Body of pancreas (tissue), 4 donors: ENCODE data around the gene APOA1. TPM values are rescaled to one million over a fixed set of nuclear protein-coding genes. Genes with fewer than 3 reads are reported as not detected.

ENCODE experiments used
- ATAC-seq: fragments of 150-250 bp; one replicate; pipeline ENCODE4 v1.9.1; 2016
- DNase-seq, 4 donors: peaks; one replicate each; pipeline ENCODE4 v3.0.0-alpha.2; 2019
- H3K27ac ChIP-seq, 4 donors: fragments of 200-600 bp; sonication (generic); 1 replicate in 3 of 4; 2 replicates in 1 of 4; pipeline versions ENCODE4 v1.5.1 to v1.6.1; 2016 to 2019; ENCODE audit warnings: mild to moderate bottlenecking in 1 of 4, mixed read lengths in 1 of 4, moderate library complexity in 1 of 4
- H3K27me3 ChIP-seq, 2 donors: fragments of 200-600 bp; sonication (generic); one replicate each; pipeline ENCODE4 v1.6.0; 2016; ENCODE audit warnings: mild to moderate bottlenecking in 1 of 2
- H3K36me3 ChIP-seq, 2 donors: fragments of 200-600 bp; sonication (generic); replicated peaks in 1 of 2; 2 replicates each; pipeline ENCODE4 v1.5.1; 2016; ENCODE audit warnings: low read depth in 2 of 2; ENCODE audit not compliant: insufficient read depth in 1 of 2
- H3K4me1 ChIP-seq: fragments of 200-600 bp; sonication (generic); one replicate; pipeline ENCODE4 v1.6.0; 2016
- H3K4me3 ChIP-seq, 2 donors: fragments of 200-600 bp; sonication (generic); 1 replicate in 1 of 2; 2 replicates in 1 of 2; pipeline ENCODE4 v1.5.1; 2016 to 2019
- H3K9me3 ChIP-seq, 3 donors: fragments of 200-600 bp; sonication (generic); 1 replicate in 2 of 3; 2 replicates in 1 of 3; pipeline ENCODE4 v1.5.1; 2016
- POLR2A ChIP-seq, 3 donors: fragments of 450-650 bp; IDR thresholded peaks; one replicate each; pipeline ENCODE4 v1.6.1; 2016; ENCODE audit warnings: antibody characterized with exemption in 3 of 3, mild to moderate bottlenecking in 2 of 3
- WGBS, 2 donors: methylation state at CpG; one replicate each; pipeline ENCODE4 v1.1.5; 2017; 5-methylcytosine and 5-hydroxymethylcytosine counted together
- intact Hi-C: fragments of 100-400 bp; cut with DNase I; formaldehyde crosslinking; loops from one replicate; pipeline ENCODE4 v1.15.1; 2023
- total RNA-seq, 2 donors: library from RNA; depleted of rRNA; stranded (reverse); fragments of >200 nt; gene quantifications; one replicate each; pipeline ENCODE4 v1.1.0, GENCODE V29; 2016
- TF ChIP-seq, protein P1 (sequence below), 7 experiments: fragments of 450-650 bp in 4 of 7; fragments of 200-600 bp in 3 of 7; sonication (generic) in 3 of 7; IDR thresholded peaks; one replicate each; pipeline ENCODE4 v1.5.1; 2016 to 2019; ENCODE audit warnings: antibody characterized with exemption in 7 of 7

APOA1 gene
- total RNA-seq, 2 donors from 2014 or later = 1.0 to 16.8 TPM

DNA sequence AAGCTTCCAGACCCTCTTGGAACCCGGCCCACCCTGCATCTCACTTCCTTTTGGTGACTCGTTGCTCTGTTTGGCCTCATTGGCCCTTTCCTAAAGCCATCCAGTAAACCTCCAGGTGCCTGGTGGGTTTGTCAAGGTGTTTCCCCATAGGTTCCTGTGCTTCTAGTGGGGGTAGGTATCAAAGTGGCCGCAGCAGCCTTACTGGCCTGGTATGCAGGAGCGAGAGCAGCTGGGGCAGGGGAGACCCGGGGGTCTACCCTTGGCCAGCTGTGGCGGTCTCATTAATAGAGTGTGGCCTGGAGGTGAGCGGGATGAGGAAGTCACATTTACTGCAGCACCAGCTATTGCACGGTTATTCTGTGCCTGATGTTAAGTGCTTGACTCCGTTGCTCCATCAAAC is 18.4 kb downstream of the APOA1 start:
- TF ChIP-seq, protein P1, sequence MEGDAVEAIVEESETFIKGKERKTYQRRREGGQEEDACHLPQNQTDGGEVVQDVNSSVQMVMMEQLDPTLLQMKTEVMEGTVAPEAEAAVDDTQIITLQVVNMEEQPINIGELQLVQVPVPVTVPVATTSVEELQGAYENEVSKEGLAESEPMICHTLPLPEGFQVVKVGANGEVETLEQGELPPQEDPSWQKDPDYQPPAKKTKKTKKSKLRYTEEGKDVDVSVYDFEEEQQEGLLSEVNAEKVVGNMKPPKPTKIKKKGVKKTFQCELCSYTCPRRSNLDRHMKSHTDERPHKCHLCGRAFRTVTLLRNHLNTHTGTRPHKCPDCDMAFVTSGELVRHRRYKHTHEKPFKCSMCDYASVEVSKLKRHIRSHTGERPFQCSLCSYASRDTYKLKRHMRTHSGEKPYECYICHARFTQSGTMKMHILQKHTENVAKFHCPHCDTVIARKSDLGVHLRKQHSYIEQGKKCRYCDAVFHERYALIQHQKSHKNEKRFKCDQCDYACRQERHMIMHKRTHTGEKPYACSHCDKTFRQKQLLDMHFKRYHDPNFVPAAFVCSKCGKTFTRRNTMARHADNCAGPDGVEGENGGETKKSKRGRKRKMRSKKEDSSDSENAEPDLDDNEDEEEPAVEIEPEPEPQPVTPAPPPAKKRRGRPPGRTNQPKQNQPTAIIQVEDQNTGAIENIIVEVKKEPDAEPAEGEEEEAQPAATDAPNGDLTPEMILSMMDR (IDR thresholded peaks at IDR 0.05) = no peak
- TF ChIP-seq POLR2A (IDR thresholded peaks at IDR 0.05) = no peak
- DNase-seq (no peak), ATAC-seq (no peak)
- no peaks in the 10 kb centered on the region for H3K27me3 ChIP-seq
- no peaks in the 10 kb centered on the region for H3K36me3 ChIP-seq
- WGBS, 2 donors = 86 to 87% methylated on average over 9 of the region's 9 CpGs
- intact Hi-C loops = no loop called here
- H3K4me1 ChIP-seq = no peaks in the 10 kb centered on the region
- no peak overlapping the region for H3K27ac ChIP-seq
- no peaks in the 10 kb centered on the region for H3K9me3 ChIP-seq
- no peak overlapping the region for H3K4me3 ChIP-seq

DNA sequence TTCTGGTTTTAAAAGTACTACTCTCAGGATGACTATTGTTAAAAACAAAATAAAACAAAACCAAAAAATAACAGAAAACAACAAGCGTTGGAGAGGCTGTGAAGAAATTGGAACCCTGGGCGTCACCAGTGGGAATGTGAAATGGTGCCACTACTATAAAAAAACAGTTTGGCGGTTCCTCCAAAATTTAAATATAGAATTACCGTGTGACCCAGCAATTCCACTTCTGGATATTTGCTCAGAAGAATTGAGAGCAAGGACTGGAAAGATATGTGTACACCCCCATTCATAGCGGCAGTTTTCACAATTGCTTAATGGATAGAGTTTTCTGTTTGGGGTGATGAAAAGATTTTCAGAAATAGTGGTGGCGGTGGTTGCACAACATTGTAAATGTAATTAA is 22.9 kb downstream of the APOA1 start:
- intact Hi-C loops = no loop called here
- no peaks in the 10 kb centered on the region for H3K9me3 ChIP-seq
- ATAC-seq = no peak
- DNase-seq = no peak
- H3K36me3 ChIP-seq = no peaks in the 10 kb centered on the region
- TF ChIP-seq POLR2A (IDR thresholded peaks at IDR 0.05) = no peak
- TF ChIP-seq, protein P1 (IDR thresholded peaks at IDR 0.05) = no peak
- H3K27ac ChIP-seq = no peak overlapping the region
- H3K4me1 ChIP-seq = peaks cover 19% of the 10 kb centered on the region
- H3K27me3 ChIP-seq = no peaks in the 10 kb centered on the region
- WGBS, 2 donors = 84 to 91% methylated on average over 6 of the region's 6 CpGs
- no peak overlapping the region for H3K4me3 ChIP-seq

DNA sequence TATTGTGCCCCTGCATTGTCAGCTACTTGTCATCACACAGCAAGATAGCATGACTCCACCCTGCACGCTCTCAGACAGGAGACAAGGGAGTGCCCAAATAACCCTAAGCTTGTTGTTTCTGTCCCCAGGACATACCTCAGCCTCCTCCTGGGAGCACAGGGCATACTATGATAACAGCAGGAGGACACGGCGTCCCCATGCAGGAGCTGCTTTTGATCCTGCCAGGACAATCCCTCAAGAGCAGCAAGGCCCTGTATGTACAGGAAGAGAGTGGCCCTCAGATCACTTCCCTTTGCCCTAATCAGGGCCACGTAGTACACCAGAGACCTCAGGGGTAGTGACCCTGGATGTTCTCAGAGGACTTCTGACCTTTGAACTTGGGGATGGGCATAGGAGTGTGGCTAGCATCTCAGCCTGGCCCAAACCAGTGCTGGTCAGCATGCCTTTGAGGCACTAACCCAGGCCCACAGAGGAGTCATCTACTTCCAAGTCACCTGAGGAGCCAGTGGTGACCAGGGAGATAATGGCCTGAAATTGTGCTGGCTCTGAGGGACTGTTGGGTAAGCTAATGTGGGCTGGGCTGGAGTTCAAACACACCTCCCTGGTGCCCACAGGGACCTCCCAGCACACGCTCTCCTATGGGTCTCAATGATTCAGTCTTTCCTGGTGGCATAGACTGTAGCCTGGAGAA is 23.5 kb downstream of the APOA1 start:
- ATAC-seq (no peak), DNase-seq (no peak)
- WGBS, 2 donors = 69 to 72% methylated on average over 4 to 5 of the region's 5 CpGs
- no peaks in the 10 kb centered on the region for H3K9me3 ChIP-seq
- no peak overlapping the region for H3K27ac ChIP-seq
- intact Hi-C loops = no loop called here
- H3K27me3 ChIP-seq = no peaks in the 10 kb centered on the region
- H3K4me1 ChIP-seq = peaks cover 25% of the 10 kb centered on the region
- no peak for TF ChIP-seq POLR2A (IDR thresholded peaks at IDR 0.05)
- TF ChIP-seq, protein P1 (IDR thresholded peaks at IDR 0.05) = no peak
- H3K4me3 ChIP-seq = no peak overlapping the region
- H3K36me3 ChIP-seq = no peaks in the 10 kb centered on the region

DNA sequence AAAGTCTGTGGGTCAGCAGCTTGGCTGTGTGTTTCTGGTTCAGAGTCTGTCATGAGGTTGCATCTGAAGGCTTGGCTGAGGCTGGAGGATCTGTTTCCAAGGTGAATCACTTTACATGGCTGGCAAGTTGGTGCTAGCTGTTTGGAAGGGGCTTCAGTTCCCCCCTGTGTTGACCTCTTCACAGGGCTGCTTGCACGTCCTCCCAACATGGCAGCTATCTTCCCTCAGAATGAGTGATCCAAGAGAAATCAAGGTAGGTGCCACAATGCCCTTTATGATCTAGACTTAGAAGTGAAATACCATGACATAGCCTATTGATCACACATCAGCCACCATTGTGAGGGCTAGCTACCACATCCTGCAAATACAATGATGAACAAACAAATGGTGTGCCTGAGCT is 24.3 kb downstream of the APOA1 start:
- Histone ChIP-seq H3K27me3 (no peaks in the 10 kb centered on the region), H3K27ac (no peak overlapping the region), H3K4me3 (no peak overlapping the region), H3K36me3 (no peaks in the 10 kb centered on the region), H3K9me3 (no peaks in the 10 kb centered on the region), H3K4me1 (peaks cover 32% of the 10 kb centered on the region)
- DNase-seq (no peak), ATAC-seq (no peak)
- no peak for TF ChIP-seq POLR2A (IDR thresholded peaks at IDR 0.05)
- TF ChIP-seq, protein P1 (IDR thresholded peaks at IDR 0.05) = no peak
- intact Hi-C loops = no loop called here
- 100% methylated on average over 1 of the region's 1 CpG for WGBS, 2 donors

DNA sequence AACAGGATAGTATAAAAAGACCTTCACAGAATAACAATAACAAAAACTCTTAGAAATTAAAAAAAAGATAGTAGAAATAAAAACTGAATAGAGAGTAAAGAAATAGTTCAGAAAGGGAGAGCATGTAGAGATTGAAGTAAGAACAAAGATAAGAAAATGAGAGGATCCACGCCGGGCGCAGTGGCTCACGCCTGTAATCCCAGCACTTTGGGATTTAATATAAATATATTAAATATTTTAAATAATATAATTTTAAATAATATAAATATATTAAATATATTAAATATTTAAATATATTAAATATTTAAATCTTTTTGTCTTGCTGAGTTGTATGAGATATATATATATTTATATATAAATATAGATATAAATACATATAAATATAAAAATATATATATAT is 25.3 kb downstream of the APOA1 start:
- Histone ChIP-seq H3K27ac (no peak overlapping the region), H3K4me3 (no peak overlapping the region), H3K36me3 (no peaks in the 10 kb centered on the region), H3K9me3 (no peaks in the 10 kb centered on the region), H3K27me3 (no peaks in the 10 kb centered on the region), H3K4me1 (peaks cover 43% of the 10 kb centered on the region)
- 95 to 100% methylated on average over 4 of the region's 4 CpGs for WGBS, 2 donors
- TF ChIP-seq POLR2A (IDR thresholded peaks at IDR 0.05) = no peak
- TF ChIP-seq, protein P1 (IDR thresholded peaks at IDR 0.05) = no peak
- DNase-seq (no peak), ATAC-seq (no peak)
- intact Hi-C loops = no loop called here
